Left kidney (tissue), 8 donors: Measurements from ENCODE around the gene TIE1. TPM values are rescaled to one million over a fixed set of nuclear protein-coding genes. Genes with fewer than 3 reads are reported as not detected.

ENCODE experiments used
- DNase-seq: peaks from one replicate; pipeline ENCODE4 v3.0.0-alpha.2; 2013
- long read RNA-seq, 8 donors: transcript quantifications; one replicate each; lab custom pipeline, GENCODE V29; 2026
- polyA plus RNA-seq: library from polyadenylated mRNA; unstranded; fragments of 120-200 nt; gene quantifications from one replicate; pipeline ENCODE4 v1.2.1, GENCODE V29; 2013; ENCODE audit not compliant: insufficient read length

The TIE1 gene
- 47.3 TPM for polyA plus RNA-seq
- long read RNA-seq, donor 1, partial matches to known transcripts, result 11 of 15 reads
- long read RNA-seq, donor 1, other reads (novel, unspliced or antisense), result 0 of 15 reads
- long read RNA-seq, donor 2, partial matches to known transcripts, result 0 of 3 reads
- long read RNA-seq, donor 2, other reads (novel, unspliced or antisense), result 0 of 3 reads
- long read RNA-seq, donor 3, partial matches to known transcripts, result 8 of 10 reads
- long read RNA-seq, donor 3, other reads (novel, unspliced or antisense), result 0 of 10 reads
- long read RNA-seq, donor 4, result 0 reads
- long read RNA-seq, donor 5, transcript TIE1-201 (23 exons, 3,882 nt), result major isoform, 6 of 16 reads
- long read RNA-seq, donor 5, partial matches to known transcripts, result 10 of 16 reads
- long read RNA-seq, donor 5, other reads (novel, unspliced or antisense), result 0 of 16 reads
- long read RNA-seq, donor 6, partial matches to known transcripts, result 0 of 3 reads
- long read RNA-seq, donor 6, other reads (novel, unspliced or antisense), result 0 of 3 reads
- long read RNA-seq, donor 7, transcript TIE1-201 (23 exons, 3,882 nt), result major isoform, 6 of 16 reads
- long read RNA-seq, donor 7, partial matches to known transcripts, result 8 of 16 reads
- long read RNA-seq, donor 7, other reads (novel, unspliced or antisense), result 0 of 16 reads
- long read RNA-seq, donor 8, partial matches to known transcripts, result 0 of 3 reads
- long read RNA-seq, donor 8, other reads (novel, unspliced or antisense), result 0 of 3 reads

DNA sequence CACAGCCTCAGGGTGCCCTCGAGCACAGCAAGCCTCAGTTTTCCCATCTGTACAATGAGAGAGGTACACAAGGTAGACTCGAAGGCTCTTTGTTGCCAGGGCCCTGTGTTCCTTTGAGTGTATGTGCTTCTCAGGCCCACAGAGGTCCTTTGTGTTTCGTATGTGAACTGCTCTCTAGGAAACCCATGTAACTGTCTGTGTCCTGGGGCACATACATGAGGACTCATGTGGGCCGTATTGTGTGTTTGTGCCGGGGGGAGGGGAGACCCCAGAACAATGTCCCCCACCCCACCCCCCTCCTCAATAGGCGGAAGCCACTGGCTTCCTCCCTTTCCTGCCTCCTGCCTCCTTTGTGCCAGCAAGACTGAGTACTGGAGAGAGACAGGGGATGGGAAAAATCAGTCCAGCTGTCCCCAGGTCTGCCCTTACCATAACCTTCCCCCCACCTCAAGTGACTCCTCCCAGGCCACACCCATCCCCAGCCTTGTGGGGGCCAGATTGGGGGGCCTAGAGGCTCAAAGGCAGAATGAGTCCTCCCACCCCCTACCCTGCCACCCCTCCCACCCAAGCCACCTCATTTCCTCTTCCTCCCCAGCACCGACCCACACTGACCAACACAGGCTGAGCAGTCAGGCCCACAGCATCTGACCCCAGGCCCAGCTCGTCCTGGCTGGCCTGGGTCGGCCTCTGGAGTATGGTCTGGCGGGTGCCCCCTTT lies at the start of gene TIE1:
Gene TIE1, plus strand, starts transcription at position 605 of the 717 bp plus-strand sequence. Its CDS starts 90 bp downstream, at position 695.
- DNase-seq, result no peak

DNA sequence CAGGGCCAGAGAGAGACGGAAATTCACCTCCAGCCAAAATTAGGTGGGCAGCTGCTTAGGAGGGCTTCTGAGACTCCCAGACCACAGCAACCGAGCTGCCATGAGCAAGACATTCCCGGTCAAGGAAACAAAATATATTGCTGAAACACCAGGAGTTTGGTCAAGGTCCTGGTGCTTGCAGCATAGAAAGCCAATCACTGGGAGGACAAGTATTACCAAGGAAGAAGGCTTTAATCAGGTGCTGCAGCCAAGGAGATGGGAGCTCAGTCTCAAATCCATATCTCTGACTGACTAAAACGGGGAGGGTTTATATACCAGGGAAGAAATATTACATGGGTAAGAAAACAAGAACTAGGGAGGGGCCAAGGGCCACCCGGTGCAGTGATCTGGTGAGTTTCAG lies 49.8 kb upstream of the TIE1 start:
- DNase-seq, result no peak

DNA sequence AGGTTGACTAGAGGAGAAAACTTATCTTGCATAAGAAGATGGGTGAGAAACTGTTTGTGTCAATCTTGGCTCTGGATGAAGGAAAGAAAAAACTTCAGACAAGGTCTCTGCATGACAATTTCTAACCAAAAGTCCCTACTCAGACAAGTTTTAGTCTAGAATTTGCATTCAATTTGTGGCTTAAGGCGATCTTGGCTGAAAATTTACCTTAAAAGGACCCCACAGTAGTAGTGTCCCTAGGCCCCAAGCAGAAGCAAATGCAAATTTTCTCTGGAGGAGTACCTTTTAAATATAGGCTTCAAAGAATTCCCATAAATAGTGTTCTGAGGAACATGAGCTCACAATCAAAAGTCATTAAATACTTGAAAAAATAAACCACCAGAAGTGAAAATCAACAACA lies 48.6 kb upstream of the TIE1 start:
- DNase-seq, result no peak

DNA sequence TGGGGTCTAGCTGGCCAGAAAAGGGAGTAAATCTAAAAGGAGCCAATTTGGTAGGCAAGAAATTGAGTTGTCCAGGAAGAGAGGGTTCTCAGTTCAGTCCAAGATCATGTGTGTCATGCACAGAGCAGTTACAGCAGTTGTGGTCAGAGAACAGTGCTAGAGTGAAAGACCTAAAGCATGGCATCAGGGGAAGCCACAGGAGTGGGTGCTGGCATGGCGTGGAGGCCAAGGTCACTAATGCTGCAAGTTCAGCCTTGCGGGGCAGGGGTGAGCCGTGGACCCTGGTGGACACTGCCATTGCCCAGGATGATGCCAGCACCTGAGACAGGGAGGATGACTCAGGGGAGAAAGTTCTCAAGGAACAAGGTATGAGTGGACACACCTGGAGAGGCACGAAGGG lies 47.6 kb upstream of the TIE1 start:
- DNase-seq, result no peak

DNA sequence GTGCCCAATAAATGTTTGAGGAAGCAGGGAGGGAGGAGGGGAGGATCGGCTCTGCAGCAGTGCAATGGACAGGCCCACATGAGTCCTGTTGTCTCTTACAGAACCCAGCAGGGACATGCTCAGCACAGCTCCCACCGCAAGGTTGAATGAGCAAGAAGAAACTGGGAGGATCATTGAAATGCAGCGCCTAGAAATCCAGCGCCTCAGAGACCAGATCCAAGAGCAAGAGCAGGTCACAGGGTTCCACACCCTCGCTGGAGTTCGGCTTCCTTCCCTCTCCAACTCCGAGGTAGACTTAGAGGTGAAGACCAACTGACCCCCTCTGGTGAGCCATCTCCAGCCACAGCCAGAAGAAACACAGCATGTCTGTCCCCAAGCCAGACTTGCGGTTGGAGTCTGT lies 46.9 kb upstream of the TIE1 start:
- DNase-seq, result no peak

DNA sequence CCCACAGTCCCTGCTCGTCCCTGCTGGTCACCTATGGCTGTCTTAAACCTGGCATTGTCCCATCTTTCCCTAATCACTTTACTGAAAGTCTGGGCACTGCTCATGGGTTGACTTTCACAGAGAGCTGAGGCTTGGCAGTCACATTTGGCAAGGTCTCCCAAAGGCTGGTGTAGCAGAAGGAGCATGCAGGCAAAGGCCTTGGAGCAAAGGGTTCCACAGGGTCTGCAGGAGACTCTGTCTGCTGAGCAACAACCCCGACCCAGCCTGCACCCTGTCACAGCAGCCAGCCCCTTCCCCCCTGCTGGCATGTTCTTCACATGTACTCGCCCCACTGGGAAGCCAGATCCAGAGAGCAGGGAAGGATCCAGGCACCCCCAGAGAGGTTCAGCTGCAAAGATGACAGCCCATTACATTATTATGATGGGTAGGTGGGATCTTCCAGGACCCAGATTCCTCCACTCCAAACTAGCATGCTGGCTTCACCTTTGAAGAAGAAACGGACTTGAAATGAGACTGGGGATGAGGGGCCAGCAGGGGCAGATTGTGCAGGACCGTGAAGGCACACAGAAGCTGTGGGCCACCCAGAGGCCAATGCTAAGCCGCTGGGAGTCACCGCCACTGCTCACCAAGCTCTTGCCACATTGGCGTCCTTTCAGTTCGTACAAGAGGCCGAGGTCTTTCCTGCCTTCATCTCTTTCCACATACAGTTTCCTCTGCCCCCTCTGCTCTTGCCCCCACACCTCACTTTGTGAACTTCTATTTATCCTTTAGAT lies 45.2 kb upstream of the TIE1 start:
- no peak for DNase-seq

DNA sequence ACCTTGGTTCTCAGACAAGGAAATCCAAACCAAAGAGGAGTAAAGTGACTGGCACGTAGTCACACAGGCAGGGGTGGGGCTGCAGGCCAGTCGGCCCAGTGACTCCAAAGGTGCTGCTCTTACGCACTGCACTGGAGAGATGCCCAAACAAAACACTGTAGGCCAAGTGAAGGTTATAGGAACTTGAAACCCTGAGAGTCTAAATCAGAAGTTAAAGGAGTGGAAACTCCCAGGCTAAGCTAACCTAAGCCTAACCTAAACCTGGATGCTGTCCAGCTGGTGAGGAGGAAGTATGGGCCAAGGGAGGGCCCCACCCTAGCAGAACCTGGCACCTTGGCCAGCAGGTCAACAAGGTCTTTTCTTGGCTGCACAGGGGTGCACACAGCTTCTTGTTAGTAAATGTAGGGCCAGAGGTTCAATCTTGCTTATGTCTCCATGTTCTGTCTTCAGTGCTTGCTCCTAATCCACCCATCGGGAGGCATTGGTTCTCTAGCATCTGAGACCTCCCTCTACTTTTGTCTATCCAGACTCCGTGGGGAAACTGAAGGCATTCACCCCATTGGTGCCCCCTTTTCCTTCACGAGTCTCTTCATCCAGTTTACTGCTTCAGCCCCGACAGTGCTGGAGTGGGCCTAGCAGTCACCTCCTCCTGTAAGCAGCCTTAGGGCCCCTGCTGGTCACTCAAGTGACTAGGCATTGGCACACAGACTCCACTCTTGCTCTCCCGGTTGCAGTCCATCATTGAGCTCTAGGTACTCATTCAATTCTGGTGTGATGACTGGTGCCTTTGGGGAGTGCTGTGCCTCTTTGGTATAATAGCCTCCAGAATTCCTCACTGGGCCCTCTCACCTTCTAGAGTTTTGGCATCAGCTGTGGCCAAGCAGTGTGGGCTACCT lies 43.9 kb upstream of the TIE1 start:
- DNase-seq, result no peak

DNA sequence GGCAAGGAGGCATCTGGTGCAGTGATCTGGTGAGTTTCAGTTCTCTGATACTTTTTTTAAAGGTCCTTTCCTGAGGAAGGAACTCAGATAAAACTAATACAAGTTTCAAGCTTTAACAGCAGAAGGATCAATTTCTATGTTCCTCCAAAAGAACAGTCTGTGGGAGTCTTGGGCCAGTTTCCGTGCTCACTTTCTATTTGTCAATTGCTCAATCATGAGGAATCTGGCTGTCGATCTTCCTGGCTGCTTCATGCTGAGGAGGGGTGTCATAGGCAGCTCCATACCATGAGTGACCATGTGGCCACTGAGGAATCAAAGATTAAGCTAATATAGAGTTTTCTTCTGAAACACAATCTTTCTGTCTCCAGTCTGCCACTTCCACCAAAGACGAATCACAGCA lies 42.4 kb upstream of the TIE1 start:
- DNase-seq, result no peak

DNA sequence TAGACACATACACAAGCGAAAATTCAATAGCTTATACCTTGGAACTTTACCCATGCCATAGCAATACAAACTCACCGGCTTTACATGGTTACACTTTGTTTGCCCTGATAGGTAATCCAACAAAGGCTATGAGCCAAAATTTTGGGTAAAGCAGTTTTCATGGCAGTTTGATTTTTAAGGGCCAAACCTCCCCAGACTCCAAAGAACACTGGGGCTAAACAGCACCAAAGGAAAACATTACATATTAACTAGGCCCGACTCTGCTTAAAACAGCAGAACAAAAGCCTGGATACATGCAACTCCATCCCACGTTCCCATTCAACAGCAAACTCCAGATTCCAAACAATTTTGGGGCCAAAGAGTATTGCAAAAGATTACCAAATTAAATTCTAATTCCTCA lies 35.4 kb upstream of the TIE1 start:
- DNase-seq, result no peak

DNA sequence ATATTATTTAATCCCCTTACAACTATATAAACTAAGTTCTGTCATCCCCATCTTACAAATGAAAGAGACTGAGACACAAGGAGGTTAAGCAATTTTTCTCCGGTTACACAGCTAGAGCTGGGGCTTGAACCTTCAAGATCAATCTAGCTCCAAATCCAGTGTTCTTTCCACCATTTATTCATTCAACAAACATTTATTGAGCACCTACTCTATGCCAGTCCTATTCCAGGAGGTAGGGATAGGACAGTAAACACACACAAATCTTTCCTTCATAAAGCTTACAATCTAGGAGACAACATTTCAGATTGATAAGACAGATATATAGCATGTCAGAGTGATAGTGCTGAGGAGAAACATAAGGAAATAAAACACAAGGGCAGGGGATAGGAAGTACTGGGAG lies 33.9 kb upstream of the TIE1 start:
- no peak for DNase-seq

DNA sequence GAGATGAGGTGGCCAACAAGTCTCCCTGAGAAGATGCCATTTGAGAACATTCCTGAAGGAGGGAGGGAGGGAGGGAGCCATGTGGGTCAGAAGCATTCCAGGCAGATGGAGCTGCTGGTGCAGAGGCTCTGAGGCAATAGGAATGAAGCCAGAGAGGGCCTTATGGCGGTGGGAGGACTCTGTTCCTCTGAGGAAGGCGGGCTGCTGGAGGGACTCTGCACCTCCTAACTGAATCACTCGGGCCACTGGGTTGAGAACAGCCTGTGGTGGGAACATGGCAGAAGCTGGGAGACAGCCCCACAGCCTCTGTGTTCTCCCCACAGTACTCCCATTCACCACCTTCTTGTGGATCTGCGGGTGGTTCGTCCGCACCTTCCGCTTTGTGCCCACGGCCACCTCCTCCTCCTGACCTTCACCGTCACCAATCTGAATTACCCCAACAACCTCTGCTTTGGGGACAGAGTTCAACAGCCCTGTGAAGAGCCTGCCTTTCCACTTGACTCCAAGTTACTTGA lies 33.4 kb upstream of the TIE1 start:
- DNase-seq, result no peak

DNA sequence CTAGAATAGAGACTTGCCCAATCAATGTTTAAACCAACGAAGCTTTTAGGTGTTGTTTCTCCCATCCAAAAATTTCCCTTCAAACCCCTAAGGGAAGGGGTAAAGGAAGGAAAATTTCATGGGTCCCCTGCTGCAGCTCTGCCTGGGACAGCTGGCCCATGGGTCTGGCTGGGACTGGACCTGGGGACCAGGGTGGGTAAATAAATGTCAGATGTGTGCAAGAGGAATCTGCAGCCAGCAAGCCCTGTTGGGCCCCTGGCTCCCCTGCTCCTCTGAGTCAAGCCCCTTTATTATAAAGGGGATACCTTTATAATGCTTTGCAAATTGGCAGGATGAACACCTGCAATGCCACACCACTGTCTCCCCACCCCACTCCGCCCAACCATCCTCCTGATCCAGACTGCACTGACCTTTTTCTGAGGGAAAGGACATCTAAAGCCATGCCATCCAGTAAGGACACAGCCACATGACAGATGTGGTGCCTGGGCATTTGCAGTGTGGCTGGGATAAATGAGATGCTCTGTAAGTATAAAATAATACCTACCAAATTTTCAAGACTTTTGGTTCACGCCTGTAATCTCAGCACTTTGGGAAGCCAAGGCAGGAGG lies 32.9 kb upstream of the TIE1 start:
- no peak for DNase-seq

DNA sequence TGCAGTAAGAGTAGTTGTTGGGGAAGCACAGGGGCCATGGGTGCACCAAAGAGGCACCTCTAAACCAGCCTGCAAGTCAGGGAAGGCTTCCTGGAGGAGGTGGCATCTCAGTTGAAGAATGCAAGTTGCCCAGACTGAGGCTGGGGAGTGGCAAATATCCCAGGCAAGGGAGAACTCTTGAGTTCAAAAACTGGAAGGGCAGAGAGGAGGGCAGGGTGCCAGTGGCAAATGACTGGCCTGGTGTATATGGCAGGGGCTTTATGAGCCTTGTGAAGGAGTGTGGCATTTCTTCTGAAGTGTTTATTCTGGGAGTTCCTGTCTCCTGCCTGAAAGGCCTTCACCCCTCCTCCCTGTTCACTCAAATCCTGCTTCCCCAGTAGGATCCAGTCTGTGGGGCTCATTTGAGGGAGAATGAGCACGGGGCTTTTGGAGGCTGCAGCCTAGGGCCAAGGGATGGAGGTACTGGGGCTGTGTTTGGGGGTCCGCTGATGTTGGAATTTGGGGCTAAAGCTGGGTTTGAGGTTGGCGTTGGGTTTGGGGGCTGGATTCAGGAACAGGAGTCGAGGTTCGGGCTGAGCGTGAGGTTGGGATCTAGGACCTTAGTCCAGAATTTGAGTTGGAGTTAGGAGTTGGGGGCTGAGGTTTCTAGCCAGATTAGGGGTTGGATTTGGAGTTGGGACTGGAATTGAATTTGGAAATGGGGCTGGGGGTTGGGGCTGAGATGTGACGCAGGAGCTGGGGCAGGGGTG lies 31.0 kb upstream of the TIE1 start, which contains the start of gene TMEM125:
Gene TMEM125, plus strand, starts transcription at position 357 of the 749 bp plus-strand sequence. CDS start 2,740 bp downstream, outside the sequence.
- no peak for DNase-seq

DNA sequence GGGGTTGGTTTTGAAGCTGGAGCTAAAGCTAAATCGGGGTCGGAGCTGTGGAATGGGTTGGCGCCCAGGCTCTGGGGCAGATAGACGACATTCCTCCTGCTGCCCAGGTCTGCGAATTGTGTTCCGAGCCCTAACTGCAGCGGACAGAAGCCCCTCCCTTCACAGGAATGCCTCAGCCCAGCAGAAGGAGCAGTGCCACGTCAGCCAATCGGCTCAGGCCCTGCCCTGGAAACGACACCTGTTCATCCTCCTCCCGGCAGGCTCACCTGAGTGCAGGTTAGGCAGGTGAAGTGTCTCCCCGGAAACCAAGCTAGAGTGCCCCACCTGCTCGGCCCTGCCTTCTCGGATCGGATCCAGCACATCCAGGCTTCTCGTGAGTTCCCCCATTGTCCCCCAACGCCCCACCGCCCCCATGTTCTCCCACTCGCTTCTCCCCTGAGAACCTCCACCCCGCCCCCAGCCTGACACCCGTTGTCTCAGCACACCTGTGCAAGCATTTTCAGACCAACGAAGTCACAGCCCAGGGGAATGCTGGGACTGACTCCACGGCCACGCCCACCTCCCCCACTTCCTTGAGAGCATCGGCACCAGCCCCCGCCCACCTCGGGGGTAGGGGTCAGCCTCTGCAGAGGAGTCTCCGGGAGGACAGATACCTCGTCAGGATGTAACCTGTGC lies 30.2 kb upstream of the TIE1 start:
- peak; percentile 50 for DNase-seq

DNA sequence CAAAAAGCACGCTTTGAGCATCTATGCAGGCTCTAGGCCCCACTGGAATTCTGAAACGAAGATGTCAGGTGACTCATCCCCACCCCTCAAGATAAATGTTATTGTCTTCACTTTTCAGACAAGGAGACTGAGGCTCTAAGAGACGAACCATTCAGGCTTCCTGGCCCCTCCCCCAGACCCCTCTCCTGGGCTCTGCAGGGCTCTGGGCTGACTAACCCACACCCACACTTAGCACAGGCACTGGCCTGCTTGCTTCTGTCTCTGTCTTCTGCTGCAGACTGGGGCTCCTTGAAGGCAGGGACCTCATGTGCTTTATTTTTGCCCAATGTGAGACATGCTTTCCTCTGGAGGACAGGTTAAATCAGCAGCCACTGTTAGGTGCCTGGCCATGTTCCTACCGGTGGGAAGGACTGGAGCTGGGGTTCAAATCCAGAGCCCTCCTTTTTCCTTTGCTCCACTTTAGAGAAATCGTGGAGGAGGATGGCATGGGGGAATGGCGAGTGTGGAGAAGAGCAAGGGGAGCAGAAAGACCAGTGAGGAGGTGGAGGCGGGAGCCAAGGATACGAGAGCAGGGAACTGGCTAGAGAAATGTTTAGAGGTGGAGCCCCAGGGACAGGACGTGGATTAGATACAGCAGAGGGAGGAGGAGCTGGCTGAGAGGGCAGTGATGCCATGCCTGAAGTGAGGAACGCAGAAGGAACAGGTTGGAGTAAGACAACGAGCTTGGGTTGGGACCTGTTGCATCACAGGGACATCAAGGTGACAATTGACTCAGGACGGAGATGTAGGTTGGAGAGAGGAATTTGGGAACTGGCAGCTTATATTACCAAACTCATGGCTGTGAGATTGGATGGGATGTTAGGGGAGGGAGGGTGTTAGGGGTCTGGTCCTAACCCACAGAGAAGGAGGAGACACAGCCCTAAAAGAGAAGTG lies 29.3 kb upstream of the TIE1 start:
- no peak for DNase-seq

DNA sequence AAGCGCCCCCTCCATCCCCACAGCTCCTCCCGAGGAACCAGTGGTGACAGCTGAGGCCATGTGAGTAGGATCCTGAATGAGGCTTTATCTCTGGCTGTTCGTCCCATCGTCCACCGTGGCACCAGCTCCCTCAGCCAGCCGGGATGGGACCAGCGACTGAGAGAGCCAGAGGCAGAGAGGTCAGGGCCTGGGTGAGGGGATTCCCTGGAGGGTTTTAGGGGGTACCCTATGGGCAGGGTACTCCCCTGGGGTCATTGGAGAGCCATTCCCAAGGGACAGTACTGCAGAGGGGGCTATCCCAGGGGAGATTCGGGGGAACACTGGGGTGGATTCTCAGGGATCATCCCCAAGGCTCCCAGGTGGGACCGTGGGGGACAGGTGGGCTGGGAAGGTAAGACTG lies 28.6 kb upstream of the TIE1 start:
- DNase-seq, result no peak
